Uterus (tissue), 4 donors: ENCODE measurements around the gene BICD1. TPM values are rescaled to one million over a fixed set of nuclear protein-coding genes. Genes with fewer than 3 reads are reported as not detected.

Experiments
- DNase-seq, 2 donors: peaks; one replicate each; pipeline ENCODE4 v3.0.0-alpha.2; 2019 to 2020
- H3K27ac ChIP-seq, 2 donors: fragments of 200-600 bp; sonication (generic); 1 replicate in 1 of 2; 2 replicates in 1 of 2; pipeline ENCODE4 v1.5.1; 2016 to 2018
- H3K27me3 ChIP-seq, 2 donors: fragments of 200-600 bp; sonication (generic); one replicate each; pipeline ENCODE4 v1.5.1; 2018 to 2019; ENCODE audit warnings: control low read depth in 1 of 2
- H3K36me3 ChIP-seq, 2 donors: fragments of 200-600 bp; sonication (generic); one replicate each; pipeline ENCODE4 v1.5.1; 2019; ENCODE audit warnings: control low read depth in 1 of 2
- H3K4me1 ChIP-seq, 2 donors: fragments of 200-600 bp; sonication (generic); one replicate each; pipeline ENCODE4 v1.5.1; 2018 to 2019; ENCODE audit warnings: control low read depth in 1 of 2
- H3K4me3 ChIP-seq, 2 donors: fragments of 200-600 bp; sonication (generic); 1 replicate in 1 of 2; 2 replicates in 1 of 2; pipeline ENCODE4 v1.5.1; 2018 to 2019; ENCODE audit warnings: mild to moderate bottlenecking in 1 of 2
- H3K9me3 ChIP-seq, 2 donors: fragments of 200-600 bp; sonication (generic); one replicate each; pipeline ENCODE4 v1.5.1; 2019; ENCODE audit warnings: control low read depth in 1 of 2
- CTCF ChIP-seq, 4 experiments: fragments of 200-600 bp in 2 of 4; fragments of 450-650 bp in 2 of 4; sonication (generic) in 2 of 4; IDR thresholded peaks; one replicate each; pipeline ENCODE4 v1.5.1; 2016 to 2019; ENCODE audit warnings: antibody characterized with exemption in 4 of 4, mild to moderate bottlenecking in 2 of 4, moderate library complexity in 1 of 4
- POLR2A ChIP-seq, 2 donors: fragments of 450-650 bp; IDR thresholded peaks; one replicate each; pipeline ENCODE4 v1.6.1; 2016; ENCODE audit warnings: antibody characterized with exemption in 2 of 2, mild to moderate bottlenecking in 1 of 2, moderate library complexity in 1 of 2
- intact Hi-C: fragments of 100-400 bp; cut with DNase I; formaldehyde crosslinking; loops from one replicate; pipeline ENCODE4 v1.15.1; 2023; ENCODE audit warnings: low total_unique reads
- total RNA-seq, 4 donors: library from RNA; depleted of rRNA in 3 of 4; stranded (reverse); fragments of >200 nt in 3 of 4; gene quantifications; one replicate each; pipeline versions ENCODE4 v1.1.0 to v1.2.4, GENCODE V29; 2014 to 2023
- donor health status: DM: yes; HTN: yes; CAD: no.

The BICD1 gene
- total RNA-seq, 4 donors from 2014 or later = 19.4 to 219 (median 40.9) TPM

- no peak for DNase-seq
- Histone ChIP-seq H3K27ac (peak overlapping the region; percentile 27 to 57), H3K4me1 (no peaks in the 10 kb centered on the region), H3K4me3 (peak overlapping the region; percentile 42 to 67), H3K27me3 (no peaks in the 10 kb centered on the region), H3K36me3 (no peaks in the 10 kb centered on the region), H3K9me3 (no peaks in the 10 kb centered on the region)
- intact Hi-C loops = no loop called here
- TF ChIP-seq CTCF (IDR thresholded peaks at IDR 0.05) (no peak), POLR2A (IDR thresholded peaks at IDR 0.05) (no peak)
These were observed 292.2 kb downstream of the BICD1 start for GRCh38 chr12:32398816-32399369.

GRCh38 chr12:32399370-32400113 lies 292.9 kb downstream of the BICD1 start, which contains the start of gene FGD4:
Gene FGD4 (plus strand): TSS chr12:32399558.
- intact Hi-C loops = no loop called here
- H3K27ac ChIP-seq = peak within 1 kb of the TSS; percentile 27 to 57

GRCh38 chr12:32400114-32400672 lies 293.5 kb downstream of the BICD1 start:
- H3K4me1 ChIP-seq = no peaks in the 10 kb centered on the region

More at GRCh38 chr12:32399370-32400113, 292.9 kb downstream of the BICD1 start, which contains the start of gene FGD4:
- Histone ChIP-seq H3K27me3 (no peaks in the 10 kb centered on the region), H3K4me1 (no peaks in the 10 kb centered on the region), H3K36me3 (no peaks in the 10 kb centered on the region), H3K9me3 (no peaks in the 10 kb centered on the region), H3K4me3 (peak within 1 kb of the TSS; percentile 42 to 67)
- DNase-seq = peak; percentile 61 to 74
- TF ChIP-seq POLR2A (IDR thresholded peaks at IDR 0.05) (peak; percentile 49 to 65), CTCF (IDR thresholded peaks at IDR 0.05) (peak in 3 of 4 experiments; percentile 24 to 37 (median 33))

GRCh38 chr12:32400866-32401265 lies 294.2 kb downstream of the BICD1 start:
- no peak overlapping the region for H3K27ac ChIP-seq
- H3K9me3 ChIP-seq = no peaks in the 10 kb centered on the region
- TF ChIP-seq CTCF (IDR thresholded peaks at IDR 0.05) (no peak), POLR2A (IDR thresholded peaks at IDR 0.05) (no peak)
- intact Hi-C loops = no loop called here
- H3K4me3 ChIP-seq = peak overlapping the region in 1 of 2 donors; percentile 67
- no peak for DNase-seq
- H3K4me1 ChIP-seq = no peaks in the 10 kb centered on the region
- no peaks in the 10 kb centered on the region for H3K36me3 ChIP-seq
- H3K27me3 ChIP-seq = no peaks in the 10 kb centered on the region

More at GRCh38 chr12:32400114-32400672, 293.5 kb downstream of the BICD1 start:
- no peaks in the 10 kb centered on the region for H3K9me3 ChIP-seq
- intact Hi-C loops = no loop called here
- DNase-seq = no peak
- H3K4me3 ChIP-seq = peak overlapping the region; percentile 42 to 67
- H3K27me3 ChIP-seq = no peaks in the 10 kb centered on the region
- TF ChIP-seq POLR2A (IDR thresholded peaks at IDR 0.05) = no peak
- no peak for TF ChIP-seq CTCF (IDR thresholded peaks at IDR 0.05)
- H3K36me3 ChIP-seq = no peaks in the 10 kb centered on the region
- H3K27ac ChIP-seq = peak overlapping the region in 1 of 2 donors; percentile 12

GRCh38 chr12:32402170-32402569 lies 295.5 kb downstream of the BICD1 start:
- intact Hi-C loops = no loop called here
- Histone ChIP-seq H3K27me3 (no peaks in the 10 kb centered on the region), H3K9me3 (no peaks in the 10 kb centered on the region), H3K4me1 (no peaks in the 10 kb centered on the region), H3K27ac (no peak overlapping the region), H3K36me3 (no peaks in the 10 kb centered on the region), H3K4me3 (no peak overlapping the region)
- DNase-seq = no peak
- TF ChIP-seq CTCF (IDR thresholded peaks at IDR 0.05) (no peak), POLR2A (IDR thresholded peaks at IDR 0.05) (no peak)
